Retinal pigment epithelial cell (primary cell): ENCODE measurements around the gene ISLR.

Experiments
- DNase-seq: peaks from one replicate; pipeline ENCODE4 v3.0.0-alpha.2; 2010; ENCODE audit warnings: low read depth
- H3K4me3 ChIP-seq: 2 replicates; pipeline ENCODE4 v1.5.1; 2011; ENCODE audit warnings: mild to moderate bottlenecking, low read length, control low read depth, moderate library complexity
- CTCF ChIP-seq: conservative IDR thresholded peaks from 2 replicates; pipeline ENCODE4 v1.5.1; 2011; ENCODE audit warnings: low read depth, low read length, control low read depth, inconsistent platforms

Gene ISLR

GRCh38 chr15:74173380-74174218, at the start of gene ISLR:
Gene ISLR, plus strand, starts transcription at chr15:74173710. Its CDS starts 1,149 bp downstream, at chr15:74174859.
- no peak within 1 kb of the TSS for H3K4me3 ChIP-seq
- no peak for DNase-seq
- TF ChIP-seq CTCF = no peak

- H3K4me3 ChIP-seq = no peak overlapping the region
- TF ChIP-seq CTCF = no peak
- DNase-seq = no peak
These were observed 49.3 kb upstream of the ISLR start for GRCh38 chr15:74124196-74124595.

GRCh38 chr15:74124759-74125158, 48.8 kb upstream of the ISLR start:
- TF ChIP-seq CTCF = no peak
- DNase-seq = no peak
- no peak overlapping the region for H3K4me3 ChIP-seq

- DNase-seq = peak; percentile 25
- peak overlapping the region; percentile 33 for H3K4me3 ChIP-seq
- peak; percentile 93 for TF ChIP-seq CTCF
These were observed 46.1 kb upstream of the ISLR start for GRCh38 chr15:74127255-74127953.

- TF ChIP-seq CTCF = no peak
These were observed 45.3 kb upstream of the ISLR start for GRCh38 chr15:74127954-74128784.

GRCh38 chr15:74128785-74129585, 44.5 kb upstream of the ISLR start:
- H3K4me3 ChIP-seq = no peak overlapping the region
- no peak for DNase-seq
- no peak for TF ChIP-seq CTCF

More at GRCh38 chr15:74127954-74128784, 45.3 kb upstream of the ISLR start:
- H3K4me3 ChIP-seq = peak overlapping the region; percentile 33
- DNase-seq = no peak
